IPS DF 6.9 (cell line): Measurements from ENCODE around the gene SMYD3.
"Not testable (repeated sequence)": the region's sequence is repeated elsewhere in the genome, so short reads cannot be mapped to it uniquely, and the experiment has no call there.

Experiments used
- DNase-seq: peaks from one replicate; pipeline ENCODE4 v3.0.0-alpha.2; 2013; ENCODE audit warnings: low read depth, low spot score
- H3K27ac ChIP-seq: one replicate; pipeline ENCODE4 v1.5.1; 2013; ENCODE audit warnings: low read length, control low read depth
- H3K27me3 ChIP-seq: 2 replicates; pipeline ENCODE4 v1.6.1; 2013; ENCODE audit warnings: mild to moderate bottlenecking, low read length; ENCODE audit not compliant: control insufficient read depth, insufficient read depth
- H3K36me3 ChIP-seq: 2 replicates; pipeline ENCODE4 v1.6.1; 2013; ENCODE audit warnings: low read length; ENCODE audit not compliant: control insufficient read depth, insufficient read depth
- H3K4me1 ChIP-seq: 2 replicates; pipeline ENCODE4 v1.6.1; 2013; ENCODE audit warnings: low read length; ENCODE audit not compliant: control insufficient read depth, insufficient read depth
- H3K4me3 ChIP-seq: 2 replicates; pipeline ENCODE4 v1.5.1; 2013; ENCODE audit warnings: mild to moderate bottlenecking, low read length
- H3K9me3 ChIP-seq: 2 replicates; pipeline ENCODE4 v1.6.1; 2013; ENCODE audit warnings: low read length, inconsistent platforms; ENCODE audit not compliant: control insufficient read depth, insufficient read depth
- WGBS: extraction: QIAGEN DNeasy Blood & Tissue Kit; methylation state at CpG from one replicate; pipeline ENCODE4 v1.1.7; 2013; ENCODE audit warnings: mixed read lengths, missing lambda C conversion rate; ENCODE audit not compliant: insufficient read length, insufficient coverage; 5-methylcytosine and 5-hydroxymethylcytosine counted together

The SMYD3 gene

GRCh38 chr1:246040200-246040890, 466.7 kb downstream of the SMYD3 start:
- no peaks in the 10 kb centered on the region for H3K9me3 ChIP-seq
- no peak overlapping the region for H3K27ac ChIP-seq
- no peak for DNase-seq
- H3K27me3 ChIP-seq: no peaks in the 10 kb centered on the region
- H3K4me1 ChIP-seq: no peaks in the 10 kb centered on the region
- no CpG with 5 or more reads among the region's 15 CpGs for WGBS
- H3K4me3 ChIP-seq: no peak overlapping the region
- no peaks in the 10 kb centered on the region for H3K36me3 ChIP-seq

GRCh38 chr1:246039584-246039983, 467.5 kb downstream of the SMYD3 start:
- H3K27ac ChIP-seq: no peak overlapping the region
- no peaks in the 10 kb centered on the region for H3K27me3 ChIP-seq
- H3K36me3 ChIP-seq: no peaks in the 10 kb centered on the region
- no CpG with 5 or more reads among the region's 6 CpGs for WGBS
- no peaks in the 10 kb centered on the region; the same call in 1 of the 2 replicates for H3K4me1 ChIP-seq
- H3K4me3 ChIP-seq: no peak overlapping the region
- DNase-seq: no peak
- no peaks in the 10 kb centered on the region for H3K9me3 ChIP-seq

GRCh38 chr1:246037832-246038231, 469.2 kb downstream of the SMYD3 start:
- Histone ChIP-seq H3K27ac (no peak overlapping the region), H3K4me3 (no peak overlapping the region), H3K27me3 (no peaks in the 10 kb centered on the region), H3K36me3 (no peaks in the 10 kb centered on the region), H3K4me1 (no peaks in the 10 kb centered on the region; the same call in 1 of the 2 replicates), H3K9me3 (no peaks in the 10 kb centered on the region)
- WGBS: no CpG with 5 or more reads among the region's 1 CpG
- no peak for DNase-seq

GRCh38 chr1:246036175-246036574, 470.9 kb downstream of the SMYD3 start:
- Histone ChIP-seq H3K9me3 (no peaks in the 10 kb centered on the region), H3K27ac (no peak overlapping the region), H3K36me3 (no peaks in the 10 kb centered on the region), H3K27me3 (no peaks in the 10 kb centered on the region), H3K4me3 (no peak overlapping the region), H3K4me1 (no peaks in the 10 kb centered on the region; the same call in 1 of the 2 replicates)
- WGBS: no CpG with 5 or more reads among the region's 1 CpG
- no peak for DNase-seq

GRCh38 chr1:246035060-246035541, 472.0 kb downstream of the SMYD3 start:
- H3K4me1 ChIP-seq: no peaks in the 10 kb centered on the region; the same call in 1 of the 2 replicates
- no peaks in the 10 kb centered on the region for H3K27me3 ChIP-seq
- no CpG with 5 or more reads among the region's 11 CpGs for WGBS
- no peaks in the 10 kb centered on the region for H3K9me3 ChIP-seq
- no peak overlapping the region for H3K4me3 ChIP-seq
- no peaks in the 10 kb centered on the region for H3K36me3 ChIP-seq
- H3K27ac ChIP-seq: no peak overlapping the region
- DNase-seq: no peak

GRCh38 chr1:246034630-246035029, 472.4 kb downstream of the SMYD3 start:
- Histone ChIP-seq H3K27me3 (no peaks in the 10 kb centered on the region), H3K4me3 (no peak overlapping the region), H3K4me1 (no peaks in the 10 kb centered on the region; the same call in 1 of the 2 replicates), H3K9me3 (no peaks in the 10 kb centered on the region), H3K27ac (no peak overlapping the region), H3K36me3 (no peaks in the 10 kb centered on the region)
- no CpG with 5 or more reads among the region's 12 CpGs for WGBS
- no peak for DNase-seq

- no peaks in the 10 kb centered on the region for H3K36me3 ChIP-seq
- DNase-seq: no peak
- H3K27me3 ChIP-seq: no peaks in the 10 kb centered on the region
- H3K4me3 ChIP-seq: no peak overlapping the region
- no CpG with 5 or more reads among the region's 1 CpG for whole genome bisulfite sequencing
- H3K9me3 ChIP-seq: no peaks in the 10 kb centered on the region
- H3K4me1 ChIP-seq: no peaks in the 10 kb centered on the region; the same call in 1 of the 2 replicates
- no peak overlapping the region for H3K27ac ChIP-seq
These were observed 474.1 kb downstream of the SMYD3 start for GRCh38 chr1:246032984-246033383.

GRCh38 chr1:246032031-246032551, 475.0 kb downstream of the SMYD3 start:
- Histone ChIP-seq H3K27ac (no peak overlapping the region), H3K9me3 (no peaks in the 10 kb centered on the region), H3K4me1 (no peaks in the 10 kb centered on the region; the same call in 1 of the 2 replicates), H3K36me3 (no peaks in the 10 kb centered on the region), H3K27me3 (no peaks in the 10 kb centered on the region), H3K4me3 (no peak overlapping the region)
- WGBS: no CpG with 5 or more reads among the region's 3 CpGs
- DNase-seq: no peak

GRCh38 chr1:246029616-246030015, 477.5 kb downstream of the SMYD3 start:
- Histone ChIP-seq H3K27ac (no peak overlapping the region), H3K9me3 (no peaks in the 10 kb centered on the region), H3K27me3 (no peaks in the 10 kb centered on the region), H3K4me1 (no peaks in the 10 kb centered on the region; the same call in 1 of the 2 replicates), H3K36me3 (no peaks in the 10 kb centered on the region), H3K4me3 (no peak overlapping the region)
- no CpG with 5 or more reads among the region's 1 CpG for WGBS
- DNase-seq: no peak

- not testable (repeated sequence) for H3K4me1 ChIP-seq, DNase-seq, H3K9me3 ChIP-seq, H3K4me3 ChIP-seq, H3K36me3 ChIP-seq, H3K27ac ChIP-seq, H3K27me3 ChIP-seq
- WGBS: no CpG with 5 or more reads among the region's 1 CpG
These were observed 483.0 kb downstream of the SMYD3 start for GRCh38 chr1:246024118-246024517.
